Stimulated activated CD8-positive, alpha-beta memory T cell treated with anti-CD3 and anti-CD28 coated beads, Interleukin-2, amount 100 ng/mL, for 1 hour (primary cell): ENCODE measurements around the gene RAD9A.

Experiments
- DNase-seq, 2 donors: peaks; one replicate each; pipeline ENCODE4 v3.0.0-alpha.2; 2020; ENCODE audit warnings: low read depth in 2 of 2

RAD9A gene

DNA sequence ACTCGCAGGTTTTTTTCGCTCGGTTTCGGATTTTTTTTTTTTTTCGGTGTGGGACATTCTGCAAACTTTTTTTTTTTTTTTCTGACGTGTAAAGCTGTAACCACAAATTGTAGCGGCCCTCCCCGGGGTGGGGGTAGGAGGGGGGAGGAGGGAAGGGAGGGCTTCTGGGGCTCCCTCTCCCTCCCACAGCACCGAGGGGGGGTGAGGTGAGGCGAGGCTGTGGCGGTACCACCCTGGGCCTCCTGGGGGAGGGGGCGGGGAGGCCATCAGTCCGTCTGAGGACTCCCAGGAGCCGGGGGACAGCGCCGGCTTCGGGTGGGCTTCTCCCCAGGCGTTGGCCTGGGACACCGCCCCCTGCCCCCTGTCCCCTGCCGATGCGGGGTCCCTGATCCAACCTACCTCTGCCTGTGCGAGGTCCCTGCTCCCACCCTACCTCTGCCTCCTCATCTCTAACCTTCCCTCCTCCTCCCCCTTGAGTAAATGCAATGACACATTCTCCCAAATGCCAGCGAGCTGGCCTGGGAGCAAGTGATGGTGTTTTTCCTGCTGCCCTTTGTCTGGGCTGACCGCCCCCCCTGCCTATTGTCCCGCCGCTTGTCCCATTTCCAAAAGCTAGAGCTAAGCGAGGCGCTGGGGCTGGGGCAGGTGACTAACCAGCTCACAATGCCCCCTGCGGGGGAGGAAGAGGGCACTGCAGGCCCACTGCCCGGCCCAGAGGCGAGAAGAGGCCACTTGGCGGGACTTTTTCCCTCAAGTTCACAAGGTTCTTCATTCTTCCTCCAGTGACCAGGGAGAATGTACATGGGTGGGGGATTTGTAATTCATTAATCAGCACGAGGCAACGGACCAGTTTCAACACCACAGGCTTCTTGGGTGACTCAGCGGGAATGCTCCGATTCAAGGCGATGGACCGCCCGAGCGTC lies 17.9 kb upstream of the RAD9A start:
- DNase-seq = peak; percentile 50 to 58

DNA sequence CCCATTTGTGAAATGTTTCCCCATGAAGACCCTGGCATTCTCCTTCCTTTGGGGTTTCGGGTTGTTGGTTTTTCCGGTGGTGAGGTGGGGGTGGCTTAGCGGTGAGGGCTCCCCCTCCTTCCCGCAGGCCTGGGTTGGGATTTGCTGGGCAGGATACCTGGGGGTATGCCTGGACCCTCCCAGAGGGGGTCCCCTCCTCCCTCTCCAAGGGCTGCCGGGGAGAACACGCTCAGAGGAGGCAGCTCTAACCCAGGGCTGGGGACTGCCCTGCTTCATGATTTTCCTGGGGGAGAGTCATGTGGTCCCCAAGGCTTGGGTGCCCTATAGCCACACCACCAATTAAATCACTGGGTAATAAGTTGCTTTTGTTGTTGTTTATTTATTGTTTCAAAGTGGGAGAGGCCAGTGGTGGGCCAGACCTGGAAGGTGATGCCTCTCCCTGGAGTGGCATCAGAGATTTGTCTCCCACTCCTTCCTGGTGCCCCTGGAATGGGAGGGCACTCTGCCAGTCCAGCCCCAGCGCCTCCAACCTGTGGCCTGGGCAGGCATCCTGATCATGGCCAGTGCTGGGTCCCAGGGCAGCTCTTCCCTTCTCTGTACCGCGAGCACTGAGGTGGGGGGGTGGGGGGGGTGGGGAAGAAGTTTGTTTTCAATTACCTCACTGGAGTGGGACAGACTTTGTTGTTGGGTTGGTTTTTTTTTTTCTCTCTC lies 17.1 kb upstream of the RAD9A start:
- no peak for DNase-seq

DNA sequence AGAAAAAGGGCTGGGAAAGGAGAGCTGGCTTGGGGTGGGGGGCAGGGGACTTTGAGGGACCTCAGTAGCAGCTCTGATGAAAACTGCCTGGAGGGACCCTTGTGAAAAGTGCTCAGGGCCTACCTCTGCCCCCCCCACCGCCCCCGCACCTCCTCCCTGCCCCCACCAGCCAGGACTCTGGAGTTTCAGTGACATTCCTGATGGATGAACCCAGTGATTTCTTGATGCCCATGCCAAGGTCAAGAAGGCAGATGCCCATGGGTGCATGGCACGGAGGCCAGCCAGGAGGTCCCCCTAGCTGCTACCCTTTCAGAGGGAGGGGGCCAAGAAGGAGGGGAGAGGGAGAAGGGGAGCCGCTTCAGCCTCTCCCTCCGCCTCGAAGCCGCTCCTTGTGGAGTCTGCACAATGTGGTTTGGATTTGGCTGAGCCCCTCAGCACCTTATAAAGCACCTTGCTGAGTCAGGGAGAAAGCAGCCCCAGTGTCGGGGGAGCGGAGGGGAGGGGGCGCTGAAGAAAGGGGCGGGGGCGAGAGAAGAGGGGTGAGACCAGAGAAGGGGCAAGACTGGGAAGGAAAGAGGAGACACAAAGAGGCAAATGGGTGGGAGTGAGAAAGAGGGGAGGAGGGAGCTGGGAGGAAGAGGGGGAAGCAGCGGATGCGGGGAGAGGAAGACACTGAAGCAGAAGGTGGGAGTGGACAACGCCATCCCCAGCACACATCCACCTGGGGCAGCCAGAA lies 16.3 kb upstream of the RAD9A start:
- no peak for DNase-seq

DNA sequence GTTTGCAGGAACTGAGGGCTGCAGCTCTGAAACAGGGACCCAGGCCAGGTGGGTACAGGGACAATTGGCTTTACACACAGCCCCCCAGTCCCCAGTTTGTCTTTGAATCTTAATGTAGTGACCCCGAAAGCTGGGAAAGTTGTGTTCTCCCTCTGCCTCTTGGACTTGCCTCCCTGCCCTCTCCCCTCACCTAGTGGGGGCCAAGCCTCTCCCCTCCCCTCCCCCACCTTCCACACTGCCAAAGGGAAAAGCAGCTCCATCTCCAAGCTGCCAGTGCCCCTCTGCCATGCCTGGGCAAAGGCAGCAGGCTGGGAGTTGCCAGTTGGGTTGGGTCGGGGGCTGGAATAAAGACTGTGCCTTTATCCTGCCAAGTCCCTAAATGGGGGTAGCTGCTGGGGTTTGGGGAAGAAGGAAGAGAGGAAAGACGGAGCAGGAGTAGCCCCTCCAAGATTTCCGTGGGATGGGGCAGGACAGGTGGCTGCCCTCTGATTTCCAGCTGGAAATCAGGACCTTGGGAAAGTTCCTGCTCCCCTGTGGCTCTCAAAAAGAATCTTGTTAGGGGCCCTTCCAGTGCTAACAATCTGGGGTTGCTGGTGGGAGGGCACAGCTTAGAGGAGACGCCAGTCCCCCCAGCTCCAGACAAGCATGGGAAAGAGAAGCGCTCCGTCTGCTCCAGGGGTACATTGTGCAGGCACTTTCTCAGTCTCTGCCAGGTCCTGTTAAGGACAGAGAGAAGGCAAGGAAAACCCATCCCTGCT lies 15.5 kb upstream of the RAD9A start:
- no peak for DNase-seq

DNA sequence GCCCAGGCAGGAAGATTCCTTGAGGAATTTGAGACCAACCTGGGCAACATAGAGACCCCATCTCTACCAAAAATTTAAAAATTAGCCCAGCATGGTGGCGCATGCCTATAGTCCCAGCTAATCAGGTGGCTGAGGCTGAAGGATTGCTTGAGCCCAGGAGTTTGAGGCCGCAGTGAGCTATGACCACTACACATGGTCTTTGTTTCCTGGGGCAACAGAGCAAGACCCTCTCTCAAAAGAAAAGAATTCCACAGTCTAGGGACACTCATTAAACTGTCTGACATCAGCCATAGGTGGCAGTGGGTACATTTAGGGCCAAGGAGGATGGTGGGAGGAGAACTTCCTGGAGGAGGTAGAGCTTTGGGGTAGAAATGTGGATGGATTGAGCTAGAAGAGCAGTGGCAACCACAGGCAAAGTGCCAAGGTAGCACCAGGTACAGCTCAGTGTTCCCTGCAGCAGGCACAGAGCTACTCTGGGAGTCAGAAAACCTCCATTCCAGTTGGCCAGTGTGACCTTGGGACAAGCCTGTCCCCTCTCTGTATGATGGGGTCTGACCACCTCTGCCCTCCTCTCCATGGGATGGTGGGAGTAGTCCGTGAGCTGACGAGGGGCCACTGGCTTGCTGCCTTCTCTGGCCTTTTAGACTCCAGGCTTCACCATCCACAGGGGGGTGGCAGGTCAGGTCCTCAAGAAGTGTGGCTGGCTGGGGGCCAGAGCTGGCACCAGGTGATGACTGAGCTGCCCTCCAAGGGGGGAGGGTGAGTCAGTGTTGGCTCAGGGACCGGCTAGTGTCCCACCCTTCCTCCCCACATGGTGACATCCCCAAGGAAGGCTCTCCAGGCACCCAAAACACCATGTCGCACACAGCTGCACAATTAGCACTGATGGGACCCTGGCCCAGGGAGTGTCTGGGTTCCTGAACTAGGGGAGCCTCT lies 14.6 kb upstream of the RAD9A start:
- no peak for DNase-seq

DNA sequence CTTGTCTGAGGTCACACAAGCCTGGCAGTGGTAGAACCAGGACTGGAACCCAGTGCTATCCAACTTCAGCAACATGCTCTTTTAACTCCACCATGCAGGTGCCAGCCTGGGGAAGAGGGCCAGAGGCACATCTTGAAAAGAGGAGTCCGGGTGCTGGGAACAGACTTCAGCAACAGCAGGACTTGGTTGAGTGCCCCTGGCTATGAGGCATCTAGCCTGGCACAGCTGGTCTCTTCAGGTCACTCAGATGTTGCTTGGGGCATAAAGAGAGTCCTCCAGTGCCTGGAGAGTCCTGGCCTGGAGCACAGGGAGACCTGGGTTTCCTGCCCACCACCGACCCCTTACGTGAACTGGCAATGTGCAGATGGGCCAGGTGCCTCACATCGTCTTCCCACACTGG lies 13.2 kb upstream of the RAD9A start:
- DNase-seq = no peak

DNA sequence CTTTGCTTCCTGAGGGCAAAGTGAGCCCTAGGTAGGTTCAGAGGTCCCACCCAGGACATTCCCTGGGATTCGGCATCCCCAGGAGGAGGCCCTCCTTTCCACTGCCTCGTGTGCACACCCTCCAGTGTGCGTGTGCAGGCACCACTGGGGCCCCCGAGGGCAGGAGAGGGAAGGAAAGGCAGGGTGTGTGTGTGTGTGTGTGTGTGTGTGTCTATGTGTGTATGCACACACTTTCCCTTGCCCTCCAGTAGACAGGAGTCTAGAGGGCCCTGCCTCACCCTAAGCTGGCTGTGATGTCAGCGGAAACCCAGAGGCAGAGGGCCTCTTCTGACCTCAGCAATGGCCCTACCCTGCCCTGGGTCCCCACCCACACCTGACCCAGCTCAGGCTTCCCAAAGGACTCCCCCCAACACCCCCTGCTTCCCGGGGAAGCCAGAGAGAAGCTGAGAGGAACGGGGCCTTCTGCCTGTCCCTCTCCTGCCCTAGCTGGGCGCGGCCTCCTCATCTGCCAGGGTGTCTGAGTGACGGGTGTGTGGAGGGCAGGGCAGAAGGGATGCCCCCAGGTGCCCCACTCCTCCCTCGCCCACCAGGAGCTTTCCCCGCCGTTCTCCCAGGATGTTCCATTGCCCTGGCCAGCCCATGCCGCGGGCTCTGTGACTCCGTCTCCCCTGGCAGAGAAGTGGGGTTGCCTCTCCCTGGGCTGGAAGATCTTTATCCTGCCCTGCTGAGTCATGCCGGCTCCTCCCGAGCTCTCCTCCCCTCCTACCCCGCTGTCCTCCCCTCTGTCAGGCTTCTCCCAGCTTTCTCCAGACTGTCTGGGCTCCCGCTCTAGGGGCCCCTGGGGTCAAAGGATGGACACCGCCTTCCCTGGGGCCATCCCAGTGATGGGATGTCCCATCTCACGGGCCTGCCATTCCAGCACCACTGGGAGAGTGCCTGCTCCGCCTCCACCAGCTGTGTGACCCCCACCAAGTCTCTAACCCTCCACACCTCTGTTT lies 12.4 kb upstream of the RAD9A start:
- no peak for DNase-seq

DNA sequence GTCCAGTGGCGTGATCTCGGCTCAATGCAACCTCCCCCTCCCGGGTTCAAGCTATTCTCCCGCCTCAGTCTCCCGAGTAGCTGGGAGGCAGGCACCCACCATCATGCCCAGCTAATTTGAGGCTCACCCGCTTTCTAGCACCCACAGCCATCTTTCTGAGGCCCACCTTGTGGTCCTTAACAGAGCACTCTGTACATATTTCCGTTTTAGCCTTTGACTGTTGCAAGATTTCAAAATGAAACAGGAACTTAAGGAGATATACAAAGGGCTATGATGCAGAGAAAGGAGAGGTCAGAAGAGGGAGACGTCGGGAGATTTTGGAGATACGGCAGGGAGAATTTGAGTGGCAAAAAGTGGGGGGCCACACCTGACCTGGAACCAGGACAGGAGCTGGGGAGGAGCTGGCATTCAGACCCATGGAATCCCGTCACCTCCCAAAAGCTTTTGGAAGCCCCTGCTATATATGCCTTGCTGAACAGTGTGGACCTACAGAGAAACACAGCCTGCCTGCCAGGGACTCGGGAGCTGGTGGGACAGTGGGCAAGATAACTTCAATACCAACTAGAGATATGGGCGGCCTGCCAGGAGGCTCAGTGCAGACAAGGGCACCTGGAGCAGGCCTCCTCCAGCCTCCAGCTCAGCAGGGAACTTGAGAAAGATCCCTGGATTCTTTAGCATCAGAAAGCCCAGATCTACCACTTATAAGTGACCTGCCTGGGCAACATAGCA lies 10.4 kb upstream of the RAD9A start:
- no peak for DNase-seq

DNA sequence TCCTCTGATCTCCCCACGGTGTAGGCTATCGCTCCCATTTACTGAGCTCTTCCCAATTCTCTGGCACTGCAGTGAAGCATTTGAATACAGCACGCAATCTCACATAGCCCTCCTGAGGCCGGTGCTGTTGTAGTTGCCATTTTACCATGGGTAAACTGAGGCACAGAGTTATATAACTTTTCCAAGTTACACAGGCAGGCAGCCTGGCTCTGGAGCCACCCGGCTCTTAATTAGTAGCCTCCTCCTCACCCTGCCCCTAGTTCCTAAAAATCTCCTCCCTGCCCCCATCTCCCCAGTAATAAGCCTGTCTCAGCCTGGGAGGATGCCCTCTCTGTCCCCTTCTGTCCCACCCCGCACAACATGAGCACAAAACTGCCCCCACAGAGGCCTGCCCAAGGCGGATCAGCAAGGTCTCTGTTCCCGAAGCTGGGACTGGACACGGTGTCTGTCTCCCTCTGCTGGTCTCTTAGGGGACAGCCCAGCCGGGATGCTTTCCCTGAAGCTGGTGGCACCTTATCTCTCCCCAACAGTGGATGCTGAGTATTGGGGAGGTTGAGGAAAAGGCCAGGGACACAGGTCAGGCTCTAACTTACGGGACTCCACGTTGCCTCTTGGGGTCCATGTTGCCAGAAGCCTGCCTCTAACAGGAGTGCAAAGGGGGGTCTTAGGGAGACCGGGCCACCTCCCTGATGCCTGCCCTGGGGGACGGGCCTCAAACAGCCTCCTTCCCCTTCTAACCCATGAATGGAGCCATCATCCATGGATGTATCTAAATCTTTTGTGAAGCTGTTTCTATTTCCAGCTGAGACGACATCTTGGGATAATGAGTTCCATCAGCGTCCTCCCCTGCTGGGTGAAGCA lies 9.3 kb upstream of the RAD9A start:
- DNase-seq = peak; percentile 66 to 75

DNA sequence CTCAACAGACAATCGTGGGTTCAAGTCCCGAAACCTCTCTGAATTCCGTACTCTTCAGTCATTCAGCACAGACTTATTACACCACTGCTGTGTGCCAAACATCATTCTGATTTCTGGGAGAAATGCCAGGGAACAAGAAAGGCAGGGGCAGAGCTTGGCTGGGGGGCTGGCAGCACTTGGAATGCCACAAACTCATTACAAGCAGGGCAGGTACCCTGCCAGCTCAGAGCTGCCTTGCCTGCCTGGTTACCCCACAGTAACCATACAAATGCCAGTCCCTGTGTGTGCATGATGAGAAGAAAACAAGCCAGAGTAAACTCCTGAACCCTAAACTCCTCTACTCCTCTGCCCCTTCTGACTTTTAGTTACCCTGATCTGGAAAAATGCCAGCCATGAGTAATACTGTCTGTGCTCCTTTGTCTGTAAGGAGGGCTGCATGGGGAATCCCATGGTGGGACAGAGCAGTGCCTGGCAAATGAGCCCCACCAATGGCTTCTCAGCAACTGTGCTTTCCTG lies 6.9 kb upstream of the RAD9A start:
- DNase-seq = no peak

DNA sequence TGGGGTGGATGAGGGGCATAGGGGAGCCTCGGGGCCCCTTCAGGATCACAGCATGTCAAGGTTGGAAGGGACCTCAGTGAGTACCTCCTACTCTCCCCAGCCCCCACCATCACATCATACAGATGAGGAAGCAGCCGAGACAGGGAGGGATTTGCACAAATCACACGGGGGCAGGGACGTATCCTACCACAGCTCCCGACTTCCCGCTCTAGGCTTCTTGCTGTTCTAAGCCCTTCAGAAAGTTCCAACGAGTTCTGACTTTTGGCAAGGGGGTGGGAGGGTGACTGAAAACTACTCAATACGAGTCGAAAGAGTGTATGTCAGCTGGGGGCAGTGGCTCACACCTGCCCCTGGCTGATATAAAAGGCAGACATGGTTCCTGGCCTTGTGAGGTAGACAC lies 4.7 kb upstream of the RAD9A start:
- no peak for DNase-seq

DNA sequence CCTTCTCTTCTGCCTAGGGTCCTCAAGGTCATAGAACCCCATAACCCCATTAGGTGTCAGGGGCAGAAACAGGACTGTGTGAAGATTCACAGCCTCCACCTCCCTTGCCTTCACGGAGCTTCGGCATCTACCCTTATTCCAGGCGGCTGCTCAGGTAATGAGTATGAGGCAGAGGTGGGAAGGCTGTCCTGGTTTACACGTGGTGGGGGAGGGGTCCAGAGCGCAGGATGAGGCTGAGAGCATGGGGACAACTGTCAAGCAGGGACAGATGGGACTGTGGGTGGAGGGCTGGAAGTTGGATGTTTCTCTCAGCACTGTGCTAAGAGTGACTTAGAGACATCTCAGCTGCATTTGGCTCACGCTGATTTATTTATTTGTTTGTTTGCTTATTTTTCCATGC lies 4.3 kb upstream of the RAD9A start:
- DNase-seq = no peak

DNA sequence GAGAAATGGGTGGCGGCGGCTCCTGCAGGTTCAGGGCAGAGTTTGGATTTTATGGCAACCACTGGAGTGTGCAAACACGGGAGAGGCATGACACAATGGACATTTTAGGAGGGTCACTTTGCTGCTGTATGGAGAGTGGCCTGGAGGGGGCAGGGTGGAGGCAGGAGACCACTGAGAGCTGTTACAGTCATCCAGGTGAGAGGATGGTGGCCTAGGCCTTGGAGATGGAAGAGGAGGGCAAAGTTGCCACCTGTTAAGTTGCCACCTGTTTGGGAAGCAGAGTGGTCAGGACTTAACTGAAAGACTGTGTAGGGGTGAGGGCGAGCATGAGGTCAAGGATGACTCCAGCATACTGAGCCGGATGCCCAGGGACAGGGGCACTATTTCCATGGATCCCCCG lies 2.3 kb upstream of the RAD9A start:
- no peak for DNase-seq

DNA sequence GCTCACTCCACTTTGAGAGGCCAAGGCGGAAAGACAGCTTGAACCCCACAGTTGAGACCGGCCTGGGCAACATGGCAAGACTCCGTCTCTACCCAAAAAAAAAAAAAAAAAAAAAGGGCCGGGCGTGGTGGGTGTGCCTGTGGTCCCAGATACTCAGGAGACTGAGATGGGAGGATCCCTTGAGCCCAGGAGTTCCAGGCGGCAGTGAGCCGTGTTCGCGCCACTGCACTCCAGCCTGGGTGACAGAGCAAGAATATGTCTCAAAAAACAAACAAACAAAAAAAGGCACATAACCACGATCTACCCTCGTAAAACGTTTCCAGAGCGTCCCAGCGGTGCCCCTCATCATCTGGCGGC lies 861 bp upstream of the RAD9A start:
- no peak for DNase-seq

DNA sequence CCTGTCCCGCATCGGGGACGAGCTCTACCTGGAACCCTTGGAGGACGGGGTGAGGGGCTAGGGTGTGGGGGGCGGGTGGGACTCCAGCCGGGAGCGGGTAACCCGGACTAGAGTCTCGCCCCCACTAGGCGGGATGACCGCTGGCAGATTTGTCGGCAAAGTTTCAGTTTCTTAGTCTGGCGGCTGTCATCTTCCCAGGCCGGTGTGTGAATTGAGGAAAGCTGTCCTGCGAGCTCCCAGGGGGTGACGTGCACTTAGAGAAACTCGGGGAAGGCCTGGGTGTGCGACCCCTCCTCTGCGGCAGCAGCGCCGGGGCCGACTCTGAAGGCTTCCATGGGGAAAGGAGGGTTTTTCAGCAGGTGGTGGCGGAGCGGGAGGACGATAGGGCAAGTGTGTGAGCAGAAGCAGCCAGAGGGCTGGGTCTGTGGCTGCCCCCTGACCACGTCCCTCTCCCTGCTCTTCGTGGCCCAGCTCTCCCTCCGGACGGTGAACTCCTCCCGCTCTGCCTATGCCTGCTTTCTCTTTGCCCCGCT lies 463 bp downstream of the RAD9A start:
- DNase-seq = no peak

DNA sequence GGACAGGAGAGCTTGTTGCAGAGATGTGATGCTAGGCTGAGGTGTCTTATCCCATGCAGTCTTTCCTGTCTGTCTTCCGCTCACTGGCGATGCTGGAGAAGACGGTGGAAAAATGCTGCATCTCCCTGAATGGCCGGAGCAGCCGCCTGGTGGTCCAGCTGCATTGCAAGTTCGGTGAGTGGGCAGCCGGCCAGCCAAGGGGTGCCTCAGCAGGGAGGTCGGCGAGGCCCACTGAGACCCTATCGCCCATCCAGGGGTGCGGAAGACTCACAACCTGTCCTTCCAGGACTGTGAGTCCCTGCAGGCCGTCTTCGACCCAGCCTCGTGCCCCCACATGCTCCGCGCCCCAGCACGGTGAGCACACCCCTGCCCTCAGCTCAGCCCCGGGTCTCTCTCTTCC lies 1.7 kb downstream of the RAD9A start:
- DNase-seq = no peak

DNA sequence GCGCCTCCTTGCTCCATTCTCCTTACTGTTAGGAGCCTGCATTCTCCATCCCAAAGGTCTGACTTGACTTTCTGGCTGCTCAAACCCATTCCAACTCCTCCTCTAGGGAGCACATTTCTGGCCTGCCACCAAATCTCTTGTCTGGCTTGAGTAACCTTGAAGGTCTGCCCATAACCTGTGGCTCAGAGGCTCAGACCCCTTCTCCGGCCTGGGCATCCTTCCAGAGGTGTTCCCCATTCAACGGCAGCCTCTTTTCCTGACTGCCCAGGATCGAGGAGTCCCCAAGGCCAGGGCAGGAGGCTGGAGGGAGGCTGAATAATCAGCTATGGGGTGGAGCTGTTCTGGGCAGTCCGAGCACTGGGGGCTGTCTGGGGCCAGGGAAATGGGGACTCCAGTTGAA lies 2.2 kb downstream of the RAD9A start:
- no peak for DNase-seq
